Measurements from ENCODE around the gene S100A14. TPM values are rescaled to one million over a fixed set of nuclear protein-coding genes. Genes with fewer than 3 reads are reported as not detected.
A peak's percentile ranks its signal among the peaks of the same experiment; 100 is the strongest.
"Not testable (repeated sequence)": the region's sequence is repeated elsewhere in the genome, so short reads cannot be mapped to it uniquely, and the experiment has no call there.

The S100A14 gene
- polyA plus RNA-seq, 3 donors from 2014 or later = not detected

DNA sequence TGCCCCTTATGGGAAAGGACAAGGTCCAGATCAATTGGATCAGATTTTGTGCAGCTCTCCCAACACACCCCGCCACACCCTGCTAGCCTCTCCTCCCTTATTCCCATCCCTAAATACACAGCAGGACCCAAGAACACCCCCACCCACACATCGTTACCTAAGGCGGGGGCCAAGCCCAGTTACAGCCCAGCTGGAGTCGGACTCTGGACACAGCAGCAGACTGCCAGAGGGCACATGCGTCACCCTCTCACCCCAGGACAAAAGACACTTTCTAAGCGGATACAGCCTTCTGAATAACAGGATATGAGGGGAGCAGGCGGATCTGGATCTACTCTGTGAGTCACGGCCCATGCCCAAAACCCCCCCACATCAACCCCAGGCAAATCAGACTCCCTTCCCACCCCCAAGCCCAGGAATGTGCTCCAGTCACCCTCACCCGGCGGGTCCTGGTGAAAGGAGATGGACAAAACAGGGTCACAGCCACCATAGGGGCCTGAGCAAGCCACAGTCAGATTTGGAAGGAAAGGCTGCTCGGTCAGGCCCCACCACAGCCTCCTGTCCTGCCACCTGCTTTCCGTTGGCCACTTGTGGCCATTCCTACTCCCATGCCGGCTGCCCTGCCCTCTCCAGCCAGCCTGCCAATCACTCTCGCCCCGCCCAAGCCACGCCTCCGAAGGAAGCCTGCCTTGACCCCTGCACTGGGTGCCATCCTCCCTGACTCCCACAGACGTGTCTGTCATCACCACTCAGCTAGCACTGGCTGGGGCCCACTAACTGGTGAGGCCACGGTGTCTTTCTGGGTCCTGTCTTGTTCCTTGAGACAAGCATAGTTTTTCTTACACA, 7.2 kb downstream of the S100A14 start:
- Mint-ChIP-seq H3K9me3 (no peaks in the 10 kb centered on the region), H3K4me1 (no peaks in the 10 kb centered on the region), H3K4me3 (no peak overlapping the region), H3K36me3 (no peaks in the 10 kb centered on the region), H3K27ac (no peak overlapping the region), H3K27me3 (ENCODE audit: low read depth in 3 of 3) (peaks cover 0 to 2% (median 1%) of the 10 kb centered on the region in 3 donors)
- DNase-seq = no peak

DNA sequence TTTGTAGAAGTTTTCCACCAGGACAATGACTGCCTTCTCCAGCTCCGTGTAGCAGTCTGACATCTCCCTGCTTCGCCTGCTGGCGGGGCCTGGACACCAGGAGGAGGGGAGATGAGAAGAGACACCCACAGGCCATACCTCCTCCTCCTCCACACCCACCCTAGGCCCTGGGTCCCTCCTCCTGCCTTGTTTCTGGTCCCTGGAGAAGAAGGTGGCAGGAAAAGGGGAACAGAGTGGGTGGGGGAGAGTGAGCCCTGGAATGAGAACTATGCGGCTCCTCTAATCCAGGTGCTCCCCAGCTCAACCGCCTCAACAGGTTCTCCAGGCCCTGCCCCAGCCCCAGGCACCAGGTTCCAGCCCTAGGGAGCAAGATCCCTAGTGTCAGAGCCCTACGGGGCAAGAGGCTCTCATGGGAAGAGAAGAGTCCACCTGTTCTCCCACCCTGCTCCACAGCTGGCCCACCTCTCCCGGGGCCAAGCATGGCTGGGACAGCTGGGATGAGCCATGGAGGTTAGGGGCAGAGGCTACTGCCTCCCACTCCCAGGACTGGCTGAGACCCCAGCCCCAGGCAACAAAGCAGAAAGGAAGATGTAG, 7.9 kb downstream of the S100A14 start:
- no peak overlapping the region for H3K4me3 Mint-ChIP-seq
- no peak for DNase-seq
- no peaks in the 10 kb centered on the region for H3K36me3 Mint-ChIP-seq
- H3K9me3 Mint-ChIP-seq = no peaks in the 10 kb centered on the region
- H3K4me1 Mint-ChIP-seq = no peaks in the 10 kb centered on the region
- H3K27ac Mint-ChIP-seq = no peak overlapping the region
- peaks cover 0 to 3% (median 0%) of the 10 kb centered on the region in 3 donors for H3K27me3 Mint-ChIP-seq (ENCODE audit: low read depth in 3 of 3)

- H3K36me3 Mint-ChIP-seq = no peaks in the 10 kb centered on the region
- DNase-seq = no peak
- no peaks in the 10 kb centered on the region for H3K9me3 Mint-ChIP-seq
- no peaks in the 10 kb centered on the region for H3K4me1 Mint-ChIP-seq
- peaks cover 0 to 3% (median 0%) of the 10 kb centered on the region in 3 donors for H3K27me3 Mint-ChIP-seq (ENCODE audit: low read depth in 3 of 3)
- no peak overlapping the region for H3K27ac Mint-ChIP-seq
- H3K4me3 Mint-ChIP-seq = no peak overlapping the region
These were observed 8.7 kb downstream of the S100A14 start for GRCh38 chr1:153607381-153607780.

DNA sequence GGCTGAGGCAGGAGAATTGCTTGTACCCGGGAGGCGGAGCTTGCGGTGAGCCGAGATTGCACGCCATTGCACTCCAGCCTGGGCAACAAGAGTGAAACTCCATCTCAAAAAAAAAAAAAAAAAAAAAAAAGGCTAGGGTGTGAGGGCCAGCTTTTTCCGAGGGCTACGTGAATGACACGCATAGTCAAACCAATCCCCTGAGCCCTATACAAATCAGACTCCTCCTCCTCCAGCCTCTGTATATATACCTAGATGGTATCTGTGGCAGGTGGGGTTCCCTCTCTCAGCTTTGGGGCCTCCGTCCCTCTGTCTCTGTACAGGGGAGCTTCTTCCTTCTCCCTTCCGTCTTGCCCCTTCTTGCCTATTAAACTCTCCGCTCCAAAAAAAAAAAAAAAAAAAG, 9.9 kb downstream of the S100A14 start:
- no peak for DNase-seq
- Mint-ChIP-seq H3K27ac (no peak overlapping the region), H3K27me3 (ENCODE audit: low read depth in 3 of 3) (peaks cover 0 to 3% (median 0%) of the 10 kb centered on the region in 3 donors), H3K4me3 (no peak overlapping the region), H3K36me3 (no peaks in the 10 kb centered on the region), H3K9me3 (no peaks in the 10 kb centered on the region), H3K4me1 (no peaks in the 10 kb centered on the region)

DNA sequence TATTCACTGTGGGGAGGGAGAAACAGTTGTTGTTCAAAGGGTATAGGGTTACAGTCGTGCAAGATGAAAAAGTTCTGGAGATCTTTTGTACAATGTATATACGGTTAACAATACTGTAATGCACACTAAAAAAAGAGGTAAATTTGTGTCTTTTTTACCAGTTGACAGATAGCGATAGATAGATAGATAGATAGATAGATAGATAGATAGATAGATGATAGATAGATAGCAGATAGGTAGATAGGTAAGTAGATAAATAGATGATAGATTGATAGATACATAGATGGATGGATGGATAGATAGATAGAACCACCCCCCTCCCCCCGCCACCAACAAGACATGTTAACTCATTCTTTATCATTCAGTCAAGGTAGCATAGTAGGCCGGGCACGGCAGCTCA, 13.4 kb downstream of the S100A14 start:
- DNase-seq = no peak
- H3K4me1 Mint-ChIP-seq = no peaks in the 10 kb centered on the region
- peaks cover 0 to 3% (median 0%) of the 10 kb centered on the region in 3 donors for H3K27me3 Mint-ChIP-seq (ENCODE audit: low read depth in 3 of 3)
- H3K9me3 Mint-ChIP-seq = no peaks in the 10 kb centered on the region
- H3K27ac Mint-ChIP-seq = no peak overlapping the region
- no peaks in the 10 kb centered on the region for H3K36me3 Mint-ChIP-seq
- H3K4me3 Mint-ChIP-seq = no peak overlapping the region

DNA sequence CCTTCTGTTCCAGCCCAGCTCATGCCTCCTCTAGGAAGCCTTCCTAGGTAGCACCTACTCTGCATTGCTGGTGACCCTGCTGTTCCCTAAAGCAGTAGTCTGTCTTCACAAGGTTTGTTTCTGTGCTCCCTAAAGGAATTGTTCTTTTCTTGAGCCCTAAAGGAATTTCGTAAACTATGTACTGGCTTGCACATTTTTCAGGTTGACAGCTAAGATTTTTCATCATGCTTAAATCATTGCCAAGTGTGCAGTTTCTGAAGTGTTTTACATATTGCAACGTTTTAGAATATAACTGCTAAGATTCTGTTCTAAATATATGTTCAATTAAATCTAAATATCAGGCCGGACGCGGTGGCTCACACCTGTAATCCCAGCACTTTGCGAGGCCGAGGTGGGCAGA, 16.3 kb downstream of the S100A14 start:
- no peaks in the 10 kb centered on the region for H3K9me3 Mint-ChIP-seq
- peaks cover 0 to 3% (median 2%) of the 10 kb centered on the region in 3 donors for H3K27me3 Mint-ChIP-seq (ENCODE audit: low read depth in 3 of 3)
- peaks cover 0 to under 1% (median 0%) of the 10 kb centered on the region in 3 donors for H3K36me3 Mint-ChIP-seq
- no peak overlapping the region for H3K27ac Mint-ChIP-seq
- no peak for DNase-seq
- H3K4me3 Mint-ChIP-seq = no peak overlapping the region
- H3K4me1 Mint-ChIP-seq = no peaks in the 10 kb centered on the region

DNA sequence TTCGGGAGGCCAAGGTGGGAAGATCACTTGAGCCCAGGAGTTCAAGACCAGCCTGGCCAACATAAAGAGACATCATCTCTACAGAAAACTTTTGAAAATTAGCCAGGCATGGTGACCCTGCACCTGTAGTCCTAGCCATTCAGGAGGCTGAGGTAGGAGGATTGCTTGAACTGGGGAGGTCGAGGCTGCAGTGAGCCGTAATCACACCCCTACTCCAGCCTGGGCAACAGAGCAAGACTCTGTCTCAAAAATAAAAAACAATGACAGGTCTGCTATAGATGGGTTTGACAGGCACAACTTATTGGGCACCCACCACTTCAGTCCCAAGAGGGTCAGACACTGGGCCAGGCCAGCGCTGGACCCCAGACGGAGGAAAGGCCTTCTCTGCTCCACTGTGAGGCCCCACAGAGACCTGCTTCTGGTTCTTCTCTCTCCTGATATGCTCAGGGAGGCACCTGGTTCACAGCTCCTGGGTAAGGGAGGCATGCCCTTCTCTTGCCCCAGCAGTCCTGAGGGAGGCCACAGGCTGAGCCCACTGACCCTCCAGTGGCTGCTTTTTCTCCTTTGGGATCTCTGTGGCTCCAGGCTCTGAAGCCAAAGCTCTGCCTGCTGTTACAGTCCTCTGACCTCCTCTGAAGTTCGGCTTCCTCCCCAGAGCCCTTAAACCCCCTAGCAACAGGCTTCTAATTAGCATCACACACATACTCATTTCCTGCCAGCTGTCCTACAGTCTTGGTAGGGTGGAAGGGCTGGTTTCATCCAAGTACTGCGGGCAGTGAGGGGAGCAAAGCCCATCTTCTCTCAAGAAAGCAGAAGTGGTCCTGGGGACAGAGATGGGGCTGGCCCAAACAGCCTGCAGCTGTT, 17.6 kb downstream of the S100A14 start:
- Mint-ChIP-seq H3K9me3 (no peaks in the 10 kb centered on the region), H3K27ac (peak overlapping the region in 1 of 6 donors; percentile 22), H3K4me1 (no peaks in the 10 kb centered on the region), H3K4me3 (no peak overlapping the region), H3K36me3 (peaks cover 0 to 3% (median 0%) of the 10 kb centered on the region in 3 donors), H3K27me3 (ENCODE audit: low read depth in 3 of 3) (peaks cover 0 to 2% (median 1%) of the 10 kb centered on the region in 3 donors)
- DNase-seq = no peak

DNA sequence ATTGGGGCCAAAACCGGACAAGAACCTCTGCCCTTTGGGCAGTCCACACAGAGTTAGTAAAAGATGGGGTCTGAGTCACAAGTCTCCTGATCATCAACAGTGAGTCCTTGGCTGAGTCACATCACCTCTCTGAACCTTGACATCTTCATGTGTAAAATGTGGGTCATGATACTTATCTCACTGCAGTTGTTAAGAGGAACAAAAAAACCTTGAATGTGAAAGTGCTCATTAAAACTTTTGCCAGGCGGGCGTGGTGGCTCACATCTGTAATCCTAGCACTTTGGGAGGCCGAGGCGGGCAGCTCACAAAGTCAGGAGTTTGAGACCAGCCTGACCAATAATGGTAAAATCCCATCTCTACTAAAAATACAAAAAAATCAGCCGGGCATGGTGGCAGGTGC, 18.9 kb downstream of the S100A14 start:
- DNase-seq = no peak

DNA sequence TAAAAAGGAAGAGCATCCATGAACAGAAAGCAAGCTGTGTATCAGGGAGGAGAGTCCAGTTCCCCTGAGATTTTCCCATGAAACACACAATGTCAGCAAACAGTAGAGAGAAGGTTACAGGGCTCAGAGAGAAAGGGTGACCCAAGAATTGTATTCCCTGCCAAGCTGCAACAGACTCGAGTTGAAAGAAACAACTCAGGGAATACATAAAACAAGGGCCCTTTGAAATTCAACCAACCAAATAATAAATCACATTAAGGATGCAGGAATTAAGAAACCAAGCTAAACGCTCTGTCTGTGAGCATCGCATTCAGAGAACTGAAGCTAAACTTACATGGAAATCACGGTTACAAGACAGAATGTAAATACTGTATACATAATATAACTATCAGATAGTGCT, 23.4 kb downstream of the S100A14 start:
- no peak overlapping the region for H3K4me3 Mint-ChIP-seq
- no peak overlapping the region for H3K27ac Mint-ChIP-seq
- H3K9me3 Mint-ChIP-seq = no peaks in the 10 kb centered on the region
- no peaks in the 10 kb centered on the region for H3K4me1 Mint-ChIP-seq
- H3K27me3 Mint-ChIP-seq (ENCODE audit: low read depth in 3 of 3) = peaks cover 0 to 5% (median 0%) of the 10 kb centered on the region in 3 donors
- no peak for DNase-seq
- peaks cover 0 to 3% (median 0%) of the 10 kb centered on the region in 3 donors for H3K36me3 Mint-ChIP-seq

More for the DNA sequence above, 18.9 kb downstream of the S100A14 start:
- H3K4me1 Mint-ChIP-seq = no peaks in the 10 kb centered on the region
- no peak overlapping the region for H3K27ac Mint-ChIP-seq
- no peaks in the 10 kb centered on the region for H3K9me3 Mint-ChIP-seq
- peaks cover 0 to 2% (median 1%) of the 10 kb centered on the region in 3 donors for H3K27me3 Mint-ChIP-seq (ENCODE audit: low read depth in 3 of 3)
- peaks cover 0 to 3% (median 0%) of the 10 kb centered on the region in 3 donors for H3K36me3 Mint-ChIP-seq
- no peak overlapping the region for H3K4me3 Mint-ChIP-seq

DNA sequence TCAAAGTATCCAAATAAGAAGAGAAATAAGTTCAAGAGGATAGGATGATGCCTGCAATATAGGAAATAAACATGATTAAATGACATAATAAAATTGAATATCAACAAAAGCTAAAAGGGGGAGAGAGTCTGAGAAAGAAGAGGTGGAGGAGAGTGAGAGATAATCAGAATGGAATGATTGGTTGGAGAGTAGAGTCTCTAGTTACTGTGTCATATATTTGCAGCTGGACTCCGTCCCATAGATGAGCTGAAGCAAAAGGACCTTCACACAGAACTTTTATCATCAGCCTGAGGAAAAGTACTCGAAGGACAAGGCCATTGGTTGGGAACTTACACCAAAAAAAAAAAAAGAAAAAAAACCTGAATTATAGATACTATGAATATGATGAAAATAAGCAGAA, 27.6 kb downstream of the S100A14 start:
- H3K27me3 Mint-ChIP-seq (ENCODE audit: low read depth in 3 of 3) = peaks cover 0 to 13% (median 2%) of the 10 kb centered on the region in 3 donors
- DNase-seq = no peak
- H3K4me1 Mint-ChIP-seq = no peaks in the 10 kb centered on the region
- no peaks in the 10 kb centered on the region for H3K9me3 Mint-ChIP-seq
- H3K4me3 Mint-ChIP-seq = no peak overlapping the region
- no peak overlapping the region for H3K27ac Mint-ChIP-seq
- H3K36me3 Mint-ChIP-seq = no peaks in the 10 kb centered on the region

GRCh38 chr1:153588033-153588432, 28.1 kb downstream of the S100A14 start:
- not testable (repeated sequence) for H3K36me3 Mint-ChIP-seq, DNase-seq, H3K4me3 Mint-ChIP-seq, H3K4me1 Mint-ChIP-seq, H3K9me3 Mint-ChIP-seq, H3K27ac Mint-ChIP-seq
- H3K27me3 Mint-ChIP-seq (ENCODE audit: low read depth in 3 of 3) = peaks cover 0 to 13% (median 2%) of the 10 kb centered on the region in 3 donors

DNA sequence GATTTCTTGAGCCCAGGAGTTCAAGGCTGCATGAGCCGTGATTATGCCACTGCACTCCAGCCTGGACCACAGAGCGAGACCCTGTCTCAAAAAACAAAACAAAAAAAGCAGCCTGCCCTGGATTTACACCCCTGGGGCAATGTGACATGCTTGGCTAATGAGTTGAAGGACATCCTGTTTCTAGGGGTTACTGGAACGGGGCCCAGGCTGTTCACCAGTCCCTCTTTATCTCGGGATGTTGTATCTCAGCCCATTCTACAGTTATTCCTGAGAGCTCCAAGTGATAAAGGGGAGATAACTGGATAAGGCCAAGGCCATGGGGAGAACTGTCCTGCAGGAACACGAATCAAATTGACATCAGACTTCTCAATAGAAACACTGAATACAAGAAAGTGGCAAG, 28.8 kb downstream of the S100A14 start:
- H3K27me3 Mint-ChIP-seq (ENCODE audit: low read depth in 3 of 3) = peaks cover 0 to 13% (median 2%) of the 10 kb centered on the region in 3 donors
- no peaks in the 10 kb centered on the region for H3K36me3 Mint-ChIP-seq
- no peak overlapping the region for H3K4me3 Mint-ChIP-seq
- no peak overlapping the region for H3K27ac Mint-ChIP-seq
- H3K4me1 Mint-ChIP-seq = no peaks in the 10 kb centered on the region
- no peaks in the 10 kb centered on the region for H3K9me3 Mint-ChIP-seq
- DNase-seq = no peak

- H3K4me3 Mint-ChIP-seq = no peak overlapping the region
- peaks cover 0 to 13% (median 2%) of the 10 kb centered on the region in 3 donors for H3K27me3 Mint-ChIP-seq (ENCODE audit: low read depth in 3 of 3)
- H3K36me3 Mint-ChIP-seq = no peaks in the 10 kb centered on the region
- H3K27ac Mint-ChIP-seq = no peak overlapping the region
- no peak for DNase-seq
- H3K9me3 Mint-ChIP-seq = no peaks in the 10 kb centered on the region
- H3K4me1 Mint-ChIP-seq = no peaks in the 10 kb centered on the region
These were observed 29.8 kb downstream of the S100A14 start for GRCh38 chr1:153586347-153586746.

- Mint-ChIP-seq H3K27ac (no peak overlapping the region), H3K9me3 (no peaks in the 10 kb centered on the region), H3K36me3 (no peaks in the 10 kb centered on the region), H3K27me3 (ENCODE audit: low read depth in 3 of 3) (peaks cover 0 to 13% (median 2%) of the 10 kb centered on the region in 3 donors), H3K4me1 (no peaks in the 10 kb centered on the region), H3K4me3 (no peak overlapping the region)
- DNase-seq = no peak
These were observed 31.1 kb downstream of the S100A14 start for GRCh38 chr1:153585006-153585405.

Data from immature natural killer cell (primary cell).